Osteoblast (primary cell): ENCODE results near the gene TBX10. TPM values are rescaled to one million over a fixed set of nuclear protein-coding genes. Genes with fewer than 3 reads are reported as not detected.
"Not testable (repeated sequence)": the region's sequence is repeated elsewhere in the genome, so short reads cannot be mapped to it uniquely, and the experiment has no call there.

ENCODE experiments used
- DNase-seq: peaks from one replicate; pipeline ENCODE4 v3.0.0; 2011; ENCODE audit warnings: low spot score, mixed read lengths; ENCODE audit not compliant: insufficient read length; ENCODE audit errors: missing footprints
- H2AFZ ChIP-seq: 2 replicates; pipeline ENCODE4 v1.6.0; 2011; ENCODE audit warnings: mild to moderate bottlenecking, low read length
- H3K27ac ChIP-seq: 2 replicates; pipeline ENCODE4 v1.5.1; 2011; ENCODE audit warnings: mild to moderate bottlenecking, low read depth, low read length, moderate library complexity
- H3K27me3 ChIP-seq: 2 replicates; pipeline ENCODE4 v1.6.0; 2012; ENCODE audit warnings: mild to moderate bottlenecking, control low read depth, inconsistent platforms, low read length, moderate library complexity; ENCODE audit not compliant: insufficient read depth
- H3K36me3 ChIP-seq: 2 replicates; pipeline ENCODE4 v1.5.1; 2011; ENCODE audit warnings: mild to moderate bottlenecking, low read length, control low read depth, moderate library complexity; ENCODE audit not compliant: insufficient read depth
- H3K4me1 ChIP-seq: 2 replicates; pipeline ENCODE4 v1.5.1; 2011; ENCODE audit warnings: mild to moderate bottlenecking, low read length, control low read depth, moderate library complexity; ENCODE audit not compliant: insufficient read depth
- H3K4me2 ChIP-seq: 2 replicates; pipeline ENCODE4 v1.6.0; 2011; ENCODE audit warnings: mild to moderate bottlenecking, low read length; ENCODE audit not compliant: insufficient read depth
- H3K4me3 ChIP-seq: fragments of 200-600 bp; sonication (generic); 3 replicates; pipeline ENCODE4 v1.5.1; 2012; ENCODE audit warnings: mild to moderate bottlenecking, low read length, inconsistent platforms; ENCODE audit not compliant: insufficient read depth
- H3K79me2 ChIP-seq: 2 replicates; pipeline ENCODE4 v1.6.0; 2012; ENCODE audit warnings: mild to moderate bottlenecking, low read length, control low read depth, inconsistent platforms; ENCODE audit not compliant: insufficient read depth
- H3K9me3 ChIP-seq: 2 replicates; pipeline ENCODE4 v1.5.1; 2011; ENCODE audit warnings: low read depth, low read length, control low read depth
- H4K20me1 ChIP-seq: 2 replicates; pipeline ENCODE4 v1.6.0; 2012; ENCODE audit warnings: mild to moderate bottlenecking, low read length, control low read depth; ENCODE audit not compliant: insufficient read depth
- CTCF ChIP-seq: IDR thresholded peaks from 2 replicates; pipeline ENCODE4 v1.5.1; 2011; ENCODE audit warnings: mild to moderate bottlenecking, low read depth, low read length, moderate library complexity; ENCODE audit errors: extremely low read depth
- total RNA-seq: library from RNA; depleted of rRNA; stranded (reverse); fragments of >200 nt; gene quantifications from 2 replicates; pipeline ENCODE4 v1.2.3, GENCODE V29; 2012

TBX10 gene
- total RNA-seq, 1 donor, result not detected

GRCh38 chr11:67594480-67594879 lies 45.1 kb downstream of the TBX10 start:
- Histone ChIP-seq H3K9me3 (no peaks in the 10 kb centered on the region), H3K4me1 (no peaks in the 10 kb centered on the region), H4K20me1 (no peaks in the 10 kb centered on the region), H2AFZ (no peak overlapping the region), H3K4me2 (no peak overlapping the region), H3K36me3 (no peaks in the 10 kb centered on the region), H3K79me2 (no peaks in the 10 kb centered on the region), H3K4me3 (no peak overlapping the region), H3K27me3 (peaks cover under 1% of the 10 kb centered on the region), H3K27ac (no peak overlapping the region)
- no peak for DNase-seq
- no peak for TF ChIP-seq CTCF

GRCh38 chr11:67593565-67593905 lies 46.0 kb downstream of the TBX10 start:
- Histone ChIP-seq H4K20me1 (no peaks in the 10 kb centered on the region), H3K4me2 (no peak overlapping the region), H3K36me3 (no peaks in the 10 kb centered on the region), H2AFZ (no peak overlapping the region), H3K4me3 (no peak overlapping the region), H3K4me1 (no peaks in the 10 kb centered on the region), H3K27me3 (no peaks in the 10 kb centered on the region), H3K27ac (no peak overlapping the region), H3K9me3 (no peaks in the 10 kb centered on the region), H3K79me2 (no peaks in the 10 kb centered on the region)
- TF ChIP-seq CTCF, result no peak
- DNase-seq, result no peak

GRCh38 chr11:67592880-67593564 lies 46.5 kb downstream of the TBX10 start:
- no peak for TF ChIP-seq CTCF

GRCh38 chr11:67588899-67589415 lies 50.6 kb downstream of the TBX10 start:
- H3K4me1 ChIP-seq, DNase-seq, H3K4me3 ChIP-seq, H3K9me3 ChIP-seq, H3K27ac ChIP-seq, H2AFZ ChIP-seq, H3K27me3 ChIP-seq, H3K4me2 ChIP-seq: not testable (repeated sequence)
- H3K79me2 ChIP-seq, result peaks cover 15% of the 10 kb centered on the region
- H4K20me1 ChIP-seq, result peaks cover 13% of the 10 kb centered on the region
- peaks cover 22% of the 10 kb centered on the region for H3K36me3 ChIP-seq

More at GRCh38 chr11:67592880-67593564, 46.5 kb downstream of the TBX10 start:
- Histone ChIP-seq H3K9me3 (no peaks in the 10 kb centered on the region), H4K20me1 (no peaks in the 10 kb centered on the region), H3K27ac (no peak overlapping the region), H2AFZ (no peak overlapping the region), H3K4me3 (no peak overlapping the region), H3K4me1 (no peaks in the 10 kb centered on the region), H3K79me2 (no peaks in the 10 kb centered on the region), H3K36me3 (peaks cover 3% of the 10 kb centered on the region), H3K27me3 (no peaks in the 10 kb centered on the region), H3K4me2 (no peak overlapping the region)
- DNase-seq, result no peak
